GM23338 (cell line): ENCODE data around the gene MBOAT1.

ENCODE experiments used
- CREB1 ChIP-seq: fragments of 250-450 bp; sonication (Bioruptor Pico); IDR thresholded peaks from 2 replicates; pipeline ENCODE4 v1.5.0; 2020; ENCODE audit warnings: low read depth, mild to moderate bottlenecking, moderate library complexity
- CTCF ChIP-seq, 2 experiments: fragments of 200-600 bp in 1 of 2; sonication (generic) in 1 of 2; conservative IDR thresholded peaks; 2 replicates each; pipeline versions ENCODE4 v1.5.1 to v1.6.1; 2016 to 2017; ENCODE audit warnings: antibody characterized with exemption in 2 of 2, low read depth in 2 of 2, mild to moderate bottlenecking in 2 of 2, moderate library complexity in 1 of 2
- EZH2 ChIP-seq: fragments of 200-600 bp; sonication (generic); IDR thresholded peaks from one replicate; pipeline ENCODE4 v1.8.0; 2017; ENCODE audit warnings: antibody characterized with exemption, mild to moderate bottlenecking, low read depth; ENCODE audit not compliant: unreplicated experiment
- EZH2phosphoT487 ChIP-seq: fragments of 200-600 bp; sonication (generic); IDR thresholded peaks from one replicate; pipeline ENCODE4 v1.8.1; 2018; ENCODE audit warnings: antibody characterized with exemption; ENCODE audit not compliant: unreplicated experiment
- JUNB ChIP-seq: IDR thresholded peaks from one replicate; pipeline ENCODE4 v1.6.1; 2016; ENCODE audit warnings: antibody characterized with exemption; ENCODE audit not compliant: unreplicated experiment
- NANOG ChIP-seq: IDR thresholded peaks from 2 replicates; pipeline ENCODE4 v1.6.1; 2016; ENCODE audit warnings: antibody characterized with exemption, borderline replicate concordance
- POLR2AphosphoS5 ChIP-seq: IDR thresholded peaks from 2 replicates; pipeline ENCODE4 v1.6.1; 2016; ENCODE audit warnings: antibody characterized with exemption, low read depth
- REST ChIP-seq: IDR thresholded peaks from one replicate; pipeline ENCODE4 v1.6.1; 2018; ENCODE audit warnings: antibody characterized with exemption; ENCODE audit not compliant: unreplicated experiment
- STAT1 ChIP-seq: IDR thresholded peaks from one replicate; pipeline ENCODE4 v1.6.1; 2016; ENCODE audit warnings: antibody characterized with exemption; ENCODE audit not compliant: unreplicated experiment
- ZNF114 ChIP-seq: fragments of 250-450 bp; sonication (Bioruptor Pico); IDR thresholded peaks from 2 replicates; pipeline ENCODE4 v1.5.0; 2020; ENCODE audit warnings: mild to moderate bottlenecking, moderate library complexity
- ZNF331 ChIP-seq: fragments of 250-450 bp; sonication (Bioruptor Pico); IDR thresholded peaks from 2 replicates; pipeline ENCODE4 v1.5.0; 2020; ENCODE audit warnings: low read depth, mild to moderate bottlenecking, moderate library complexity
- TF ChIP-seq, protein P1 (sequence below): IDR thresholded peaks from 2 replicates; pipeline ENCODE4 v1.6.1; 2016; ENCODE audit warnings: antibody characterized with exemption

- no peak for TF ChIP-seq CTCF (conservative IDR thresholded peaks at IDR 0.05; ENCODE audit: low read depth in 2 of 2)
- TF ChIP-seq EZH2: no peak
- no peak for TF ChIP-seq POLR2AphosphoS5
- no peak for TF ChIP-seq CREB1 (CRISPR knock-in tag)
- no peak for TF ChIP-seq EZH2phosphoT487
- no peak for TF ChIP-seq NANOG
- TF ChIP-seq REST: no peak
- no peak for TF ChIP-seq ZNF331
- no peak for TF ChIP-seq ZNF114 (CRISPR knock-in tag)
- no peak for TF ChIP-seq STAT1
- TF ChIP-seq JUNB: no peak
- TF ChIP-seq, protein P1, sequence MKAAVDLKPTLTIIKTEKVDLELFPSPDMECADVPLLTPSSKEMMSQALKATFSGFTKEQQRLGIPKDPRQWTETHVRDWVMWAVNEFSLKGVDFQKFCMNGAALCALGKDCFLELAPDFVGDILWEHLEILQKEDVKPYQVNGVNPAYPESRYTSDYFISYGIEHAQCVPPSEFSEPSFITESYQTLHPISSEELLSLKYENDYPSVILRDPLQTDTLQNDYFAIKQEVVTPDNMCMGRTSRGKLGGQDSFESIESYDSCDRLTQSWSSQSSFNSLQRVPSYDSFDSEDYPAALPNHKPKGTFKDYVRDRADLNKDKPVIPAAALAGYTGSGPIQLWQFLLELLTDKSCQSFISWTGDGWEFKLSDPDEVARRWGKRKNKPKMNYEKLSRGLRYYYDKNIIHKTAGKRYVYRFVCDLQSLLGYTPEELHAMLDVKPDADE: no peak
These were observed 13.5 kb downstream of the MBOAT1 start for GRCh38 chr6:20198775-20199174.
